ENCODE data around the gene MXRA8. TPM values are rescaled to one million over a fixed set of nuclear protein-coding genes. Genes with fewer than 3 reads are reported as not detected.

MXRA8 gene
- total and polyA plus RNA-seq, 2 experiments from 2014 or later: 155 to 242 TPM

GRCh38 chr1:1302951-1303509, 55.3 kb downstream of the MXRA8 start:
- TF ChIP-seq EZH2phosphoT487 (IDR thresholded peaks at IDR 0.05; ENCODE audit: low read depth, severe bottlenecking, unreplicated experiment): no peak
- no peak for TF ChIP-seq EZH2 (IDR thresholded peaks at IDR 0.05; ENCODE audit: borderline replicate concordance)
- no peak for TF ChIP-seq CTCF (IDR thresholded peaks at IDR 0.05; ENCODE audit: poor library complexity)
- H3K9me3 ChIP-seq (ENCODE audit: low read depth): no peaks in the 10 kb centered on the region
- H3K27ac ChIP-seq: no peak overlapping the region
- no peak for DNase-seq (ENCODE audit: low spot score)
- no peak overlapping the region for H3K4me2 ChIP-seq
- H4K20me1 ChIP-seq (ENCODE audit: insufficient read depth, poor library complexity, severe bottlenecking): peaks cover 33% of the 10 kb centered on the region
- H3K9me2 ChIP-seq (replicated peaks; ENCODE audit: insufficient read depth): no peaks in the 10 kb centered on the region
- WGBS (ENCODE audit: low lambda C conversion rate, missing lambda C conversion rate): 93% methylated on average over 28 of the region's 31 CpGs
- no peak overlapping the region for H2AFZ ChIP-seq
- no peaks in the 10 kb centered on the region for H3K27me3 ChIP-seq
- H3K36me3 ChIP-seq (replicated peaks; ENCODE audit: insufficient read depth, low read depth): no peaks in the 10 kb centered on the region
- no peak overlapping the region for H3K4me3 ChIP-seq
- peaks cover 45% of the 10 kb centered on the region for H3K79me2 ChIP-seq
- H3K4me1 ChIP-seq (ENCODE audit: insufficient read depth): peaks cover 31% of the 10 kb centered on the region

Small RNAs within 50 kb of the gene (microRNA-seq; reads per million reads assigned to microRNA genes)
- gene MIR6727: 4.0 reads per million
- 2.2 reads per million for gene MIR6808

Other genes starting within 250 kb of the MXRA8 start
- 7.1 and 9.2 TPM in 2 replicates for gene C1orf159, start 242.5 kb downstream of the MXRA8 start, total RNA-seq
- gene C1orf159, start 242.5 kb downstream of the MXRA8 start, polyA plus RNA-seq: 21.7 and 25.1 TPM in 2 replicates
- not detected in 2 replicates for gene TTLL10, start 184.7 kb downstream of the MXRA8 start, total RNA-seq
- 0.38 and 0.69 TPM in 2 replicates for gene TTLL10, start 184.7 kb downstream of the MXRA8 start, polyA plus RNA-seq
- gene TNFRSF18, start 152.0 kb downstream of the MXRA8 start, total RNA-seq: not detected in 2 replicates
- 0.86 and 1.3 TPM in 2 replicates for gene TNFRSF18, start 152.0 kb downstream of the MXRA8 start, polyA plus RNA-seq
- gene TNFRSF4, start 144.4 kb downstream of the MXRA8 start, total RNA-seq: 0.28 TPM in 1 of 2 replicates, not detected in the other
- 0.34 TPM in 1 of 2 replicates, not detected in the other for gene TNFRSF4, start 144.4 kb downstream of the MXRA8 start, polyA plus RNA-seq
- gene SDF4, start 126.6 kb downstream of the MXRA8 start, total RNA-seq: 110 and 156 TPM in 2 replicates
- gene SDF4, start 126.6 kb downstream of the MXRA8 start, polyA plus RNA-seq: 296 and 311 TPM in 2 replicates
- 28.8 and 28.9 TPM in 2 replicates for gene B3GALT6, start 126.3 kb downstream of the MXRA8 start, total RNA-seq
- gene B3GALT6, start 126.3 kb downstream of the MXRA8 start, polyA plus RNA-seq: 36.3 and 36.9 TPM in 2 replicates
- 3.8 and 4.1 TPM in 2 replicates for gene C1QTNF12, start 111.8 kb downstream of the MXRA8 start, total RNA-seq
- 5.2 and 6.6 TPM in 2 replicates for gene C1QTNF12, start 111.8 kb downstream of the MXRA8 start, polyA plus RNA-seq
- gene UBE2J2, start 84.7 kb downstream of the MXRA8 start, total RNA-seq: 31.3 and 31.7 TPM in 2 replicates
- gene UBE2J2, start 84.7 kb downstream of the MXRA8 start, polyA plus RNA-seq: 66.7 and 81.0 TPM in 2 replicates
- 1.0 and 1.8 TPM in 2 replicates for gene SCNN1D, start 78.1 kb downstream of the MXRA8 start, total RNA-seq
- 3.5 and 3.9 TPM in 2 replicates for gene SCNN1D, start 78.1 kb downstream of the MXRA8 start, polyA plus RNA-seq
- 50.9 and 56.0 TPM in 2 replicates for gene ACAP3, start 50.6 kb downstream of the MXRA8 start, total RNA-seq
- 87.1 and 108 TPM in 2 replicates for gene ACAP3, start 50.6 kb downstream of the MXRA8 start, polyA plus RNA-seq
- 27.7 and 36.2 TPM in 2 replicates for gene PUSL1, start 50.0 kb downstream of the MXRA8 start, total RNA-seq
- gene PUSL1, start 50.0 kb downstream of the MXRA8 start, polyA plus RNA-seq: 27.4 and 37.2 TPM in 2 replicates
- 72.1 and 80.6 TPM in 2 replicates for gene INTS11, start 33.9 kb downstream of the MXRA8 start, total RNA-seq
- gene INTS11, start 33.9 kb downstream of the MXRA8 start, polyA plus RNA-seq: 73.7 and 80.4 TPM in 2 replicates
- gene CPTP, start 33.8 kb downstream of the MXRA8 start, total RNA-seq: 12.8 and 22.9 TPM in 2 replicates
- gene CPTP, start 33.8 kb downstream of the MXRA8 start, polyA plus RNA-seq: 43.2 and 45.6 TPM in 2 replicates
- 0.17 TPM in 1 of 2 replicates, not detected in the other for gene TAS1R3, start 27.3 kb downstream of the MXRA8 start, total RNA-seq
- 0.42 and 1.0 TPM in 2 replicates for gene TAS1R3, start 27.3 kb downstream of the MXRA8 start, polyA plus RNA-seq
- 58.0 and 61.6 TPM in 2 replicates for gene DVL1, start 9.1 kb downstream of the MXRA8 start, total RNA-seq
- gene DVL1, start 9.1 kb downstream of the MXRA8 start, polyA plus RNA-seq: 49.1 and 50.5 TPM in 2 replicates
- gene AURKAIP1, start 16.7 kb upstream of the MXRA8 start, total RNA-seq: 92.9 and 105 TPM in 2 replicates
- gene AURKAIP1, start 16.7 kb upstream of the MXRA8 start, polyA plus RNA-seq: 238 and 246 TPM in 2 replicates
- gene CCNL2, start 40.8 kb upstream of the MXRA8 start, total RNA-seq: 151 and 166 TPM in 2 replicates
- 284 and 364 TPM in 2 replicates for gene CCNL2, start 40.8 kb upstream of the MXRA8 start, polyA plus RNA-seq
- gene MRPL20, start 48.7 kb upstream of the MXRA8 start, total RNA-seq: 107 and 115 TPM in 2 replicates
- 176 and 193 TPM in 2 replicates for gene MRPL20, start 48.7 kb upstream of the MXRA8 start, polyA plus RNA-seq
- 2.1 and 6.5 TPM in 2 replicates for gene ANKRD65, start 62.7 kb upstream of the MXRA8 start, total RNA-seq
- gene ANKRD65, start 62.7 kb upstream of the MXRA8 start, polyA plus RNA-seq: 5.5 and 7.3 TPM in 2 replicates
- gene VWA1, start 77.1 kb upstream of the MXRA8 start, total RNA-seq: 37.7 and 38.1 TPM in 2 replicates
- gene VWA1, start 77.1 kb upstream of the MXRA8 start, polyA plus RNA-seq: 114 and 131 TPM in 2 replicates
- 0.10 TPM in 1 of 2 replicates, not detected in the other for gene ATAD3C, start 91.1 kb upstream of the MXRA8 start, total RNA-seq
- gene ATAD3C, start 91.1 kb upstream of the MXRA8 start, polyA plus RNA-seq: 0.99 and 1.2 TPM in 2 replicates
- gene ATAD3B, start 113.2 kb upstream of the MXRA8 start, total RNA-seq: 11.4 and 13.4 TPM in 2 replicates
- 33.2 and 40.5 TPM in 2 replicates for gene ATAD3B, start 113.2 kb upstream of the MXRA8 start, polyA plus RNA-seq
- gene ATAD3A, start 153.6 kb upstream of the MXRA8 start, total RNA-seq: 15.5 and 16.7 TPM in 2 replicates
- 46.7 and 49.4 TPM in 2 replicates for gene ATAD3A, start 153.6 kb upstream of the MXRA8 start, polyA plus RNA-seq
- 4.3 and 6.2 TPM in 2 replicates for gene TMEM240, start 182.1 kb upstream of the MXRA8 start, total RNA-seq
- gene TMEM240, start 182.1 kb upstream of the MXRA8 start, polyA plus RNA-seq: 2.1 and 2.6 TPM in 2 replicates
- gene SSU72, start 216.3 kb upstream of the MXRA8 start, total RNA-seq: 75.7 and 85.0 TPM in 2 replicates
- gene SSU72, start 216.3 kb upstream of the MXRA8 start, polyA plus RNA-seq: 192 and 203 TPM in 2 replicates
- gene FNDC10, start 241.6 kb upstream of the MXRA8 start, total RNA-seq: 0.96 and 2.1 TPM in 2 replicates
- 6.0 and 8.8 TPM in 2 replicates for gene FNDC10, start 241.6 kb upstream of the MXRA8 start, polyA plus RNA-seq